ENCODE measurements around the gene CFAP57.
"Not testable (repeated sequence)": the region's sequence is repeated elsewhere in the genome, so short reads cannot be mapped to it uniquely, and the experiment has no call there.

The CFAP57 gene

GRCh38 chr1:43171876-43172526, at the start of gene CFAP57, which contains the start of gene EBNA1BP2:
CFAP57 (plus strand) TSS chr1:43172330; CDS start chr1:43172754, 424 bp downstream.
EBNA1BP2 (minus strand) TSS chr1:43172290; CDS start chr1:43172118, 172 bp downstream.
- DNase-seq: peak; percentile 77 to 83

- no peak for DNase-seq
Observed at GRCh38 chr1:43123031-43123430, 49.1 kb upstream of the CFAP57 start.

DNA sequence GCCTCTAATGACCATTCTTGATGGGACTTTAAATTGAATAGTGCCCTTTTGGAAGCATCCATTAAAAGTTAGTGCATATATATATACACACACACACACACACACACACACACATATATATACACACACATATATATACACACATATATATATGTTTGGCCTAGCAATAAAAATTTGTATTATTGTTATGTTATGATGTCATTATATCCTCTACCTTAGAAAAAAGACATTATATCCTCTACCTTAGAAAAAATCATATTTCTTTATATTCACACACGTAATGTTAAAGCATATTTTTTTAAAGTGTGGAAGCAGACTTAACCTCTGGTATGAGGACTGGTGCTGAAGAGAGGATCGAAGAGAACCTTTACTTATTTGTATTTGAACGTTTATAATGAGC, 43.3 kb upstream of the CFAP57 start:
- DNase-seq: no peak

GRCh38 chr1:43129426-43129825, 42.7 kb upstream of the CFAP57 start:
- no peak for DNase-seq

DNA sequence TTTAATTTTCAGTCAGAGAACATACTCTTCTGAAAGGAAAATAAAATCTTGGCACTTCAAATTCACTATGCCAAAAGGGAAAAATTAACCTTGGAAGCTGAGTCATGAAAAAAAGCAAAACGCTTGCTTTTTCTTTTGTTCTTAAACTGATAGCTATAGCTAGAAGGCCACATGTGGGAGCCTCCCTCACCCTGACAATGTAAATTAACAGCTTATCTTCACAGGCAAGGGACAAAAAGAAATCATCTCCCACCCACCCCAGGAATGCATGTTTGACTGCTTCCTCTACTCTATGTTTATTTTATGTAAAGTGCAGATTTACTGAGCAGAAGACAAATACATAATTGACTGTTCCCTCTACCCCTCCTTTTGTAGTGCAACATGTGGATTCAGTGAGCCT, 38.1 kb upstream of the CFAP57 start:
- no peak for DNase-seq

DNA sequence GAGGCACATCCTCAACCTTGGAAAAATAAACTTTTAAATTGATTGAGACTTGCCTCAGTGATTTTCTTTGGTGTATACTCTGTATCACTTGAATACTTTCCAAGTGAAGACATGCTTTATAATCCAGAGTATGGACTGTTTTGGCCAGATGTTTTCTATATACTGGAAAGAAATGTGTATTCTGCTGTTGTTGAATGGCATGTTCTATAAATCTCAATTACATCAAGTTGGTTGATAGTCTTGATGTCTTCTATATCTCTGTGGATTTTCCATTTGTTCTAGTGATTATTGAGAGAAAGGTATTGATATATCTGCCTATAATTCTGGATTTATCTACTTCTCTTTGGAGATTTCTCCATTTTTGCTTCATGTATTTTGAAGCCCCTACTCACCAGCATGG, 37.5 kb upstream of the CFAP57 start:
- DNase-seq: no peak

DNA sequence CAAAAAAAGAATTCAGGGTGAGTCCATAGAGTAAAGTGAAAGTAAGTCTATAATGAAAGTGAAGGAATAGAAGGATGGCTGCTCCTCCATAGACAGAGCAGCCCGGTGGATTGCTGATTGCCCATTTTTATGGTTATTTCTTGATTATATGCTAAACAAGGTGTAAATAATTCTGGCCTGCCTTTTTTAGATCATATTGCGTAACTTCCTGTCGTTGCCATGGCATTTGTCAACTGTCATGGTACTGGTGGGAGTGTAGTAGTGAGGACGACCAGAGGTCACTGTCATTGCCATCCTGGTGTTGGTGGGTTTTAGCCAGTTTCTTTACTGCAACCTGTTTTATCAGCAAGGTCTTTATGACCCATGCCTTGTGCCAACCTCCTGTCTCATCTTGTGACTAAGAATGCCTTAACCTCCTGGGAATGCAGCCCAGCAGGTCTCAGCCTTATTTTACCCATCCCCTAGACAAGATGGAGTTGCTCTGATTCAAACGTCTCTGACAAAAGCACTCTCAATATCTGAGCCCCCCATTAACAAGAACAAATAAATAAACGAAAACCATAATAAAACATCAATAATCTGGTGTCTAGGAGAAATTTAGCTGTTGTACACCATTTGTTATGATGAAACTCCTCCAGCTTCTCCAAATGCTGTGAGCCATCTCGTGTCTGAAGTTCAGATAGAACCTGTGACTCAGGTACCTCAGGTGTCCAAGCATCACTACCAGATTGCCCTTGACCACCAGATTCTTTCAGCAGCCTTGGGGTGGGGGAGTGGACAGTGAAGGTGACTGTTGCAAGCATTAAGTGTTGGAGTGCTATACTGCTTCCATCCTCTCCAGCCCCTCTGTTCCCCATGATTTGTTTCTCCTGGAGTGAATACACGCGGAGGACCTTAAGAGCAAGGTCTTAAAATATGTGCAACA, 36.0 kb upstream of the CFAP57 start:
- DNase-seq: no peak

GRCh38 chr1:43137445-43138052, 34.6 kb upstream of the CFAP57 start:
- no peak for DNase-seq

- not testable (repeated sequence) for DNase-seq
Observed at GRCh38 chr1:43139295-43139694, 32.8 kb upstream of the CFAP57 start.

GRCh38 chr1:43140010-43140409, 32.1 kb upstream of the CFAP57 start:
- no peak for DNase-seq

DNA sequence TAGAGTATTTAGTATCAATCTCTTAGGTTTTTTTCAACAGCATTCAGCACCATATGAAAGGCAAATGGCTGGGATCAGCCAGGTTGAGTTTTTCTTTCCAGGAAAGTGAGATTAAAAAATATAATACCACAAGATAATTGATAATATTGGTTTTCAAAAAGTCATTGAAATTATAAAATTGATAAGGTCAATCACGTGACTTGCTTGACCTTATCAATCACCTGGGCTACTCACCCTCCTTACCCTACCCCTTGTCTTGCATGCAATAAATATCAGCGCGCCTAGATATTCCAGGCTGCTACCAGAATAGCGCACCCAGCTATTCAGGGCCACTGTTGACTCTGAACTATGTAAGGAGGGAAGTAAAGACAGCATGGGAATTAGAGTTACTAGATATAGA, 31.5 kb upstream of the CFAP57 start:
- no peak for DNase-seq

GRCh38 chr1:43143441-43143888, 28.7 kb upstream of the CFAP57 start:
- no peak for DNase-seq

DNA sequence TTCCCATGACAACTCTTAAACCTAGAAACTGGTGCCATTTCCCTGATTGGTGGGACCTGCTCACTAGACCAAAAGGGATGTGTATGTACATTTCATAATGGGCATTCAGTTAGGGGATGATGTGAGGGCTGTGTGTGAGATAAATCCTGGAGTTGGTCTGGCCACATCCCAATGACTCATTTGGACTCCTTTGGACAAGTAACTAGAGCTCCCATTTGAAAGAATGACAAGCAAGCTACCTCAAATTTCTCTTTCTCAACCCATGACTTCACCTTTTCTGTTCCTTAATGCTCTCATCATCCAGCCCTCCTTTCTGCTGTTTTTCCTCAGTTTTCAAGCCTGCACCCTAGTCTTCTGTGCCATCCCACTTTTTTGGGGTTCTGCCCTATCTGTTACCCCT, 27.9 kb upstream of the CFAP57 start:
- no peak for DNase-seq

DNA sequence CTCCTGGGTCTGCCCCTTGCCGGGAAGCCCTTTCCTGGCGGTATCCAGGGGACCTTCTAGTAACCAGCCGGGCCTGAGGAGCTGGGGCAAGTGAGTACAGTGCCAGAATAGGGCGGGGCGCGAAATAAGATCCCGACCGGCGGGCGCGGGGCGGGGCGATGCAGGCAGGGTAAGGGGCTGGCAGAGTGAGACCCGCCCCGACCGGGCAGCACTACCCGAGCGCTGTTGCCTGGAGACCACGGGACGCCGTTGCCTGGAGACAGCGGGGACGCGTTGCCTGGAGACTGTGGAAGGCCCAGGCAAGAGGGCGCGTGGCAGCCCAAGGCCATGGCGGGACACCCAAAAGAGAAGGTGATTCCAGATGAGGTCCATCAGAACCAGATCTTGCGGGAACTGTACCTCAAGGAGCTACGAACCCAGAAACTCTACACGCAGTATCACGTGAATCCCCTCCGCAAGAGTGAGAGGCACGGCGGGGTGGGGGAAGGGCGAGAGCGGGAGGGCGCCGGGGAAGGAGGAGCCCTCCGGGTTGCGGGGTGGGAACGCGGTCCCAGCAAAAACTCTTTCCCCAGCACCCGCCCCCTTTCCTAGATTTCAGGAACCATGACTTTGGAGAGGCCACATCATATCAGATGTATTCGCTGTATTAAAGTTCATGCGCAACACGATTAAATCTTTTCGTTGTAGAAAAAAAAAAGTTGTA, 24.4 kb upstream of the CFAP57 start:
- DNase-seq: peak; percentile 67 to 85

DNA sequence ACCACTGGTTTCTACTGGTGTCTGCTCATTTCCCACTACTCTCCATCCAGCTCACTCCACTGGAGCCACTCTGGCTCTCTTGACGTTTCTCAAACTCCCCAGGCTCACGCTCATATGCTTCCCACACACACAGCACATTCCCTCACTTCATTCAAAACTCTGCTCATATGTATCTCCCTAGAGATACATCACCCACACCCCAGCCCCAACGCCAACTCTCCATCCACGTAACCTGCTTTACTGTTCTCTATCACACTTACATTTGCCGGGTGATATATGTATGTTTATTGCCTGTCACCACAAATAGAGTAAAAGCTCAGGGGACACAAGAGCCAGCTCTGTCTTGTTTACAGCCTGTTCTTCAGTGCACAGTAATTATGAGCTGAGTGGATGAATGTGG, 22.2 kb upstream of the CFAP57 start:
- DNase-seq: no peak

DNA sequence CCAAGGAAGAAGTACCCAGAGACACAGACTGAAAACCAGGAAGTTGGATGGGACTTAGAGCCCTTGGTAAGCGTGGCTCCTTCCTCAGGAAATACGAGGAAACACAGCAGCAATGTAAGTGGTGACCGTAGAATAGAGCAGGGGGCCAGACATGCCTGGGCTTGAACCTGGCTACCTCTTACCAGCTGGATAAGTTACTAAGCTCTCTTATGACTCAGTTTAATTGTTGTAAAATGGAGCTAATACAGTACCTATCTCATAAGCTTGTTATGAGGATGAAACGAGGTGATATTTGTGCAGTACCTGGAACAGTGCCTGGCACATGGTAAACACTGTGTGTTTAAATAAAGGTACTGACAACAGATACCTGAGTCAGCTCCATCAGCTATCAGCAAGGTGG, 19.3 kb upstream of the CFAP57 start:
- DNase-seq: no peak

GRCh38 chr1:43153443-43153842, 18.7 kb upstream of the CFAP57 start:
- no peak for DNase-seq

DNA sequence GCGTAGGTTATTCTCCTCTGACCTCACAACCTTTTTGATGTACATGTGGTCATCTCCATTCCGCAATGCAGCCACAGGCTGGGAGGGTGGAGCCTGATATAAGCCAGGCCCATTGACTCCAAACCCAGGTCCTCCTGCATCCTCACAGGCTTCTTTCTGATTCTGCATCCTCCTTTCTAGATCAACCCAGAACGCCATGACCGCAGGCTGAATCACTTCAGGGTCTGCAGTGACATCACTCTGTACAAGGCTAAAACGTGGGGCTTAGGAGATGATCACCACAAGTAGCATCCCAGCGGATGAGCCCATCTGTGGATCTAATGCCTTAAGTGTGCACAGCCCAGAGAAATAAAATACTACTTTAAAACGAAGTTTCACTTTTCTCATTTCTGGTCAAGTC, 16.1 kb upstream of the CFAP57 start:
- DNase-seq: no peak

DNA sequence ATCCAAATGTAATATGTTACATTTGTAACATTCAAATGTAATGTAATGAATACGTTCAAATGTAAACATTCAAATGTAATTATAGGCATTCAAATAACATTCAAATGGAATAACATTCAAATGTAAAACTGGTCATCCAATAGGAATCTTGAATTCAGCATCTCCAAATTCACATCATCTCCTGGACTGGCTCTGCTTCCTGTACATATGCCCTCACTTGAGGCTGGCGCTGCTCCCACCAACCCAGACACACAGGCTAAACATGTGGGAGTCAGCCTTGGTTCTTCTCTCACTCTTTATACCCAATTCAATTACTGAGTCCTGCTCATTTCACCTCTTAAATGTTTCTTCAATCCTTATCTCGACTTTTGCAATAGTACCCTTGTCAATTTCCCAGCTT, 7.0 kb upstream of the CFAP57 start:
- DNase-seq: no peak

DNA sequence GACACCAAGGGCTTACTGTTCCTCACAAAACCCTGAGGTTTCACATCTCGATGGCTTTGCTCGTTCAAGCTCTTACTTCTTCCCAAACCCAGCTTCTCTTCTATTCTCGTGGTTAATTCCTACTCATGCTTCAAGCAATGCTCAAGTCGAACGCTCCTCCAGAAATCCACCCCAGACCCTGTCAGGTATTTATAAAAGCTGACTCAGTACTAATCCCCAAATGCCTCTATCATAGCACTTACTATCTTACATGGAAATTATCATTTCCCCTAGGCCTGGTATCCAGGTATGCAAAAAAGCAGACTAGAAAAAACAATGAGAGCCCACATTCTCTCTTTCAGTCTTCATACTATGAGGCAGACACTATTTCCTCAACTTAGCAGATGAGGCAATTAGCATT, 6.4 kb upstream of the CFAP57 start:
- no peak for DNase-seq

- no peak for DNase-seq
Observed at GRCh38 chr1:43171312-43171875, 736 bp upstream of the CFAP57 start.

- DNase-seq: peak; percentile 59 to 77
Observed at GRCh38 chr1:43172527-43172972, 420 bp downstream of the CFAP57 start.

GRCh38 chr1:43174873-43175272, 2.7 kb downstream of the CFAP57 start:
- no peak for DNase-seq

Data from NCI-H187 (cell line).